ENCODE data around the gene RNF40.

DNA sequence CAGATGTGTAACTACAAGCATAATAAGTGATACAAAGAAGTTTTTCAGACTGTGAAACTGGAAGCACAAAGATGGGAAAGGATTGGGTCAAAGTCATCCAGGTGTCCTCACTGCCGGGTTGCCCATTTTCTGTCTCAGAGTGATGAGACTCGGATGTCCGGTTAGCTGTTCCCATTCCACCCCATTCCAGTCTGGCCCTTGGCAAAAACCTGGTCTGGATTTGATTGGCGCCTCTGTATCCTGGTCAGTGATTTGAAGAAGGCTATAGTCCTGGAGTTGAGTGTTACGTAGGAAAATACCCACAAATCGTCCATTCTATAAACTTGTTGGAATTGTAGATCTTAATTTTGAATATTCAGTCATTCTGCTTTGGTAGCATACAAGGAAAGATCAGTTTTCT lies 33.8 kb upstream of the RNF40 start:
- TF ChIP-seq, protein P1, sequence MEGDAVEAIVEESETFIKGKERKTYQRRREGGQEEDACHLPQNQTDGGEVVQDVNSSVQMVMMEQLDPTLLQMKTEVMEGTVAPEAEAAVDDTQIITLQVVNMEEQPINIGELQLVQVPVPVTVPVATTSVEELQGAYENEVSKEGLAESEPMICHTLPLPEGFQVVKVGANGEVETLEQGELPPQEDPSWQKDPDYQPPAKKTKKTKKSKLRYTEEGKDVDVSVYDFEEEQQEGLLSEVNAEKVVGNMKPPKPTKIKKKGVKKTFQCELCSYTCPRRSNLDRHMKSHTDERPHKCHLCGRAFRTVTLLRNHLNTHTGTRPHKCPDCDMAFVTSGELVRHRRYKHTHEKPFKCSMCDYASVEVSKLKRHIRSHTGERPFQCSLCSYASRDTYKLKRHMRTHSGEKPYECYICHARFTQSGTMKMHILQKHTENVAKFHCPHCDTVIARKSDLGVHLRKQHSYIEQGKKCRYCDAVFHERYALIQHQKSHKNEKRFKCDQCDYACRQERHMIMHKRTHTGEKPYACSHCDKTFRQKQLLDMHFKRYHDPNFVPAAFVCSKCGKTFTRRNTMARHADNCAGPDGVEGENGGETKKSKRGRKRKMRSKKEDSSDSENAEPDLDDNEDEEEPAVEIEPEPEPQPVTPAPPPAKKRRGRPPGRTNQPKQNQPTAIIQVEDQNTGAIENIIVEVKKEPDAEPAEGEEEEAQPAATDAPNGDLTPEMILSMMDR (IDR thresholded peaks at IDR 0.05; ENCODE audit: low read length), result no peak
- TF ChIP-seq EZH2phosphoT487 (IDR thresholded peaks at IDR 0.05; ENCODE audit: low read length) (no peak), EZH2 (optimal IDR thresholded peaks at IDR 0.05; ENCODE audit: low read depth, low read length) (no peak)

Data from MM.1S (cell line).